ENCODE results near the gene CYP26B1. TPM values are rescaled to one million over a fixed set of nuclear protein-coding genes. Genes with fewer than 3 reads are reported as not detected.

The CYP26B1 gene
- polyA plus RNA-seq, 1 donor (not counting 4 experiments of a cell fraction or from before 2014, with no cell fraction given), result 1.2 TPM

DNA sequence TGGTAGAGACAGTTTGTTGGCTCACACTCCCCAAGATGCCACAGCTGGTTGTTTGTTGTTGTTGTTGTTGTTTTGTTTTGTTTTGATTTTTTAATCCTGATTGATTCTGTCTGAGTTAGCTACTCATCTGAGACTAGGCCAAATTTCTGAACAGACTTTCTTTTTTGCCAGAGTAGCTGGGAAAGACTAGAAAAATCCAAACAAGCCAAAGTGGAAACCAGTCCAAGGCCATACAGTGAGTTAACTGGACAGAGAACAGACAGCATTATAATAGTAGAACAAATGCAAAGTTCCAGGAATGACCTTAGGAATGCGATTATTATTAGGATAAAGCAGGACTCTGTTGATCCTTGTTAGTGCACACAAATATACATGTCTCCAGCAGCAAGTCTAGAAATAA is 43.8 kb upstream of the CYP26B1 start:
- H4K20me1 ChIP-seq (ENCODE audit: control insufficient read depth, extremely low read depth, insufficient read depth, low read length), result no peaks in the 10 kb centered on the region
- H3K4me2 ChIP-seq (ENCODE audit: control insufficient read depth, extremely low read depth, insufficient read depth, low read depth, low read length), result no peak overlapping the region
- H2AFZ ChIP-seq (ENCODE audit: control insufficient read depth, low read length), result no peak overlapping the region
- H3K4me3 ChIP-seq (ENCODE audit: control insufficient read depth in 2 of 3, extremely low read depth in 1 of 3, insufficient read depth in 2 of 3, low read depth in 1 of 3, low read length in 3 of 3), result no peak overlapping the region
- H3K9me3 ChIP-seq (ENCODE audit: control insufficient read depth, low read depth, low read length), result no peaks in the 10 kb centered on the region
- TF ChIP-seq, protein P1, sequence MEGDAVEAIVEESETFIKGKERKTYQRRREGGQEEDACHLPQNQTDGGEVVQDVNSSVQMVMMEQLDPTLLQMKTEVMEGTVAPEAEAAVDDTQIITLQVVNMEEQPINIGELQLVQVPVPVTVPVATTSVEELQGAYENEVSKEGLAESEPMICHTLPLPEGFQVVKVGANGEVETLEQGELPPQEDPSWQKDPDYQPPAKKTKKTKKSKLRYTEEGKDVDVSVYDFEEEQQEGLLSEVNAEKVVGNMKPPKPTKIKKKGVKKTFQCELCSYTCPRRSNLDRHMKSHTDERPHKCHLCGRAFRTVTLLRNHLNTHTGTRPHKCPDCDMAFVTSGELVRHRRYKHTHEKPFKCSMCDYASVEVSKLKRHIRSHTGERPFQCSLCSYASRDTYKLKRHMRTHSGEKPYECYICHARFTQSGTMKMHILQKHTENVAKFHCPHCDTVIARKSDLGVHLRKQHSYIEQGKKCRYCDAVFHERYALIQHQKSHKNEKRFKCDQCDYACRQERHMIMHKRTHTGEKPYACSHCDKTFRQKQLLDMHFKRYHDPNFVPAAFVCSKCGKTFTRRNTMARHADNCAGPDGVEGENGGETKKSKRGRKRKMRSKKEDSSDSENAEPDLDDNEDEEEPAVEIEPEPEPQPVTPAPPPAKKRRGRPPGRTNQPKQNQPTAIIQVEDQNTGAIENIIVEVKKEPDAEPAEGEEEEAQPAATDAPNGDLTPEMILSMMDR (optimal IDR thresholded peaks at IDR 0.05 in 1 of 3, IDR thresholded peaks at IDR 0.05 in 1 of 3, conservative IDR thresholded peaks at IDR 0.05 in 1 of 3; ENCODE audit: extremely low read depth in 1 of 3, insufficient read depth in 2 of 3, low read length in 3 of 3), result no peak
- TF ChIP-seq EZH2 (IDR thresholded peaks at IDR 0.05; ENCODE audit: low read length), result no peak
- peaks cover 0 to 5% of the 10 kb centered on the region in 2 experiments for H3K36me3 ChIP-seq (ENCODE audit: control insufficient read depth in 2 of 2, extremely low read depth in 1 of 2, insufficient read depth in 2 of 2, low read length in 2 of 2)
- FAIRE-seq (peak; percentile 43), DNase-seq (ENCODE audit: low read depth, low spot score) (no peak)
- H3K4me1 ChIP-seq (ENCODE audit: control insufficient read depth, extremely low read depth, insufficient read depth, low read length), result no peaks in the 10 kb centered on the region
- no peaks in the 10 kb centered on the region for H3K27me3 ChIP-seq (ENCODE audit: control insufficient read depth, extremely low read depth, insufficient read depth, low read length)
- H3K27ac ChIP-seq (ENCODE audit: control insufficient read depth, insufficient read depth, low read length), result no peak overlapping the region
- H3K9ac ChIP-seq (ENCODE audit: control insufficient read depth, extremely low read depth, insufficient read depth, low read length), result no peak overlapping the region
- dilution Hi-C loops (cut with MboI; ENCODE audit: extremely low pct_ligation_motif_present, low sequenced_read_pairs), result no loop called here
- H3K9me1 ChIP-seq (ENCODE audit: control insufficient read depth, extremely low read depth, insufficient read depth, low read length), result no peaks in the 10 kb centered on the region
- H3K79me2 ChIP-seq (ENCODE audit: control insufficient read depth, insufficient read depth, low read length), result no peaks in the 10 kb centered on the region

GRCh38 chr2:72185206-72185605 is 37.5 kb upstream of the CYP26B1 start:
- no peaks in the 10 kb centered on the region for H3K79me2 ChIP-seq (ENCODE audit: control insufficient read depth, insufficient read depth, low read length)
- H3K9me3 ChIP-seq (ENCODE audit: control insufficient read depth, low read depth, low read length), result no peaks in the 10 kb centered on the region
- H3K4me1 ChIP-seq (ENCODE audit: control insufficient read depth, extremely low read depth, insufficient read depth, low read length), result no peaks in the 10 kb centered on the region
- H3K9ac ChIP-seq (ENCODE audit: control insufficient read depth, extremely low read depth, insufficient read depth, low read length), result no peak overlapping the region
- H3K4me2 ChIP-seq (ENCODE audit: control insufficient read depth, extremely low read depth, insufficient read depth, low read depth, low read length), result no peak overlapping the region
- DNase-seq (ENCODE audit: low read depth, low spot score) (no peak), FAIRE-seq (no peak)
- no peaks in the 10 kb centered on the region for H3K9me1 ChIP-seq (ENCODE audit: control insufficient read depth, extremely low read depth, insufficient read depth, low read length)
- no peaks in the 10 kb centered on the region for H4K20me1 ChIP-seq (ENCODE audit: control insufficient read depth, extremely low read depth, insufficient read depth, low read length)
- no peak overlapping the region for H2AFZ ChIP-seq (ENCODE audit: control insufficient read depth, low read length)
- no peaks in the 10 kb centered on the region for H3K27me3 ChIP-seq (ENCODE audit: control insufficient read depth, extremely low read depth, insufficient read depth, low read length)
- no peak overlapping the region for H3K27ac ChIP-seq (ENCODE audit: control insufficient read depth, insufficient read depth, low read length)
- H3K36me3 ChIP-seq (ENCODE audit: control insufficient read depth in 2 of 2, extremely low read depth in 1 of 2, insufficient read depth in 2 of 2, low read length in 2 of 2), result peaks cover 0 to 7% of the 10 kb centered on the region in 2 experiments
- no peak overlapping the region for H3K4me3 ChIP-seq (ENCODE audit: control insufficient read depth in 2 of 3, extremely low read depth in 1 of 3, insufficient read depth in 2 of 3, low read depth in 1 of 3, low read length in 3 of 3)
- dilution Hi-C loops (cut with MboI; ENCODE audit: extremely low pct_ligation_motif_present, low sequenced_read_pairs), result no loop called here
- TF ChIP-seq EZH2 (IDR thresholded peaks at IDR 0.05; ENCODE audit: low read length), result no peak
- TF ChIP-seq, protein P1 (optimal IDR thresholded peaks at IDR 0.05 in 1 of 3, IDR thresholded peaks at IDR 0.05 in 1 of 3, conservative IDR thresholded peaks at IDR 0.05 in 1 of 3; ENCODE audit: extremely low read depth in 1 of 3, insufficient read depth in 2 of 3, low read length in 3 of 3), result no peak

Measured in keratinocyte (primary cell).